ENCODE data around the gene YEATS2.

GRCh38 chr3:183769453-183769852 is 71.9 kb downstream of the YEATS2 start:
- no peak for TF ChIP-seq POLR2A (IDR thresholded peaks at IDR 0.05)
- no peak for TF ChIP-seq EP300 (IDR thresholded peaks at IDR 0.05)
- no peak for TF ChIP-seq CTCF (IDR thresholded peaks at IDR 0.05)
